Activated CD4-positive, alpha-beta T cell treated with anti-CD3 and anti-CD28 coated beads for 1 hour (primary cell): Measurements from ENCODE around the gene TPGS2.
"Not testable (repeated sequence)": the region's sequence is repeated elsewhere in the genome, so short reads cannot be mapped to it uniquely, and the experiment has no call there.

Experiments
- DNase-seq: peaks from one replicate; pipeline ENCODE4 v3.0.0-alpha.2; 2020

TPGS2 gene, protein sequence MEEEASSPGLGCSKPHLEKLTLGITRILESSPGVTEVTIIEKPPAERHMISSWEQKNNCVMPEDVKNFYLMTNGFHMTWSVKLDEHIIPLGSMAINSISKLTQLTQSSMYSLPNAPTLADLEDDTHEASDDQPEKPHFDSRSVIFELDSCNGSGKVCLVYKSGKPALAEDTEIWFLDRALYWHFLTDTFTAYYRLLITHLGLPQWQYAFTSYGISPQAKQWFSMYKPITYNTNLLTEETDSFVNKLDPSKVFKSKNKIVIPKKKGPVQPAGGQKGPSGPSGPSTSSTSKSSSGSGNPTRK

DNA sequence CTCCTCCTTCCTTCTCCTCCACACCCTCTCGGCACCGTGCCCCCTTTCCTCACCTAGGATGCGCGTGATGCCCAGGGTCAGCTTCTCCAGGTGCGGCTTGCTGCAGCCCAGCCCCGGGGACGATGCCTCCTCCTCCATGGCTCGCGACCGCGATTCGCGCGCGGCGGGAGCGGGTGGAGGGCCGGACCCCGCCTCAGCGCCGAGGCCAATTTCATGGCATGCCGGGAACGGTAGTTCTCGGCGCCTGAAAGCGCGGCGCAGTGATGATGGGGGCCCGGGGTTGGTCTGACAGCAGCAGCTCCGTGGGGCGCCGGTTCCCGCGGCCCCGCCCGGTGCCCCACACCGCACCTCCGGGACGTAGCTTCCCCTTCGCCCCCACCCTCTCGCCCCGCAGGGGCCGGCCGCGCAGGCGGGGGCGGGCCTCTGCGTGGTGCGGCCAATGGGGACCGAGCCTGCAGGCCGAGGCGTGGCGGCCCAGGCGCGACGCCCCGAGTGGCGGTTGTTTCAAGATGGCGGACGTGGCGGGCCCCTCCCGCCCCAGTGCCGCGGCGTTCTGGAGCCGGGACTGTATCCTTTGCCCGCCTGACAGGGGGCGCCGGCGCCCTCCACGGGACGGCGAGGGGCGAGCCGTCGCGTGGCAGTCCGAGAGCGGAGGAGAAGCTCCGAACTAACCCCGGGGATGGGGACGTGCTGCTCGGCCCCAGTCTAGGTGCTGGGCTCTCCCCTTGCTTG, at the start of gene TPGS2, which contains the start of gene KIAA1328:
Gene TPGS2, minus strand, starts transcription at position 373 of the 732 bp plus-strand sequence. Its CDS starts 235 bp downstream, at position 138.
Gene KIAA1328, plus strand, starts transcription at position 498 of the 732 bp plus-strand sequence. Its CDS starts 12 bp downstream, at position 510.
- DNase-seq = peak; percentile 83

DNA sequence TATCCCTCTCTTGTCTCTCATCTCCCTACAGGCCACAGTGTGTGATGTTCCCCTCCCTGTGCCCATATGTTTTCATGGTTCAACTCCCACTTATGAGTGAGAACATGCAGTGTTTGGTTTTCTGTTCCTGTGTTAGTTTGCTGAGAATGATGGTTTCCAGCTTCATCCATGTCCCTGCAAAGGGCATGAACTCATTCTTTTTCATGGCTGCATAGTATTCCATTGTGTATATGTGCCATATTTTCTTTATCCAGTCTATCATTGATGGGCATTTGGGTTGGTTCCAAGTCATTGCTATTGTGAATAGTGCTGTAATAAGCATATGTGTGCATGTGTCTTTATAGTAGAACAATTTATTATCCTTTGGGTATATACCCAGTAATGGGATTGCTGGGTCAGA, 45.0 kb upstream of the TPGS2 start:
- DNase-seq = not testable (repeated sequence)

DNA sequence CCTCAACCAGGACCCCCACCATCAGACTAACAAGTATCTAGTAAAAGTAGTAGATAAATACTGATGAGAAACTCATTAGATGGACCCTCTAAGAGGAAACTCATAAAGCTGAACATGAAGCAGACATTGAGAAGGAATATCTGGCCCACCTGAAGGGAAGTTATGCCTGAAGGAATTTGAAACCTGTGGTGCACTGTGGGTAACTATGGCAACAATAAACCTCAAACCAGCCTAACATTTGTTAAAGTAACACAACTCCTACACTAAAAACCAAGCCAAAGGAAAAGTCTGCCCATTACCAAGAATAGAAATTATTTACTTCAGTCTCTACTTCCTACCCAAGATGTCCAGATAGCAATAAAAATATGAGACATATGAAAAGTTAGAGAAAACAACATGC, 43.5 kb upstream of the TPGS2 start:
- DNase-seq = no peak

DNA sequence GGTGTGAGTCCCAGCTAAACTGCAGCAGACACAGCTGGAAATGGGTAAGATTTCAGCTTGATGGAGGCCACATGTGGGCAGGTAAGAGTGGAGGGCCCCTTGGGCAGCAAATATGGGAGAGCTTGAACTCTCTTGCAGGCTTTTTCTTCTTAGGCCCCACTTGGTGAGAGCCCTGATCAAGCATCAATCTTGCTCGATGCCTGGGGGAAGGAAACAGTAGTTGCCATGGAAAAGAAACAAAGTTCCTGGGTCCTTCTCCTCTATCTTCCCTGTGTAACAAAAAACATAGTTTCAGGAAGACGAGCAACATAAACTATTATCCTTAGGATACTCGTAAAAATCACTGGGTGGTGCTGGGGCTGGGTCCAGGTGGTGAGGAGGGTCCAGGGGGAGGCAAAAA, 43.0 kb upstream of the TPGS2 start:
- no peak for DNase-seq

GRCh38 chr18:36867056-36867455, 38.3 kb upstream of the TPGS2 start:
- no peak for DNase-seq

GRCh38 chr18:36862182-36862581, 33.4 kb upstream of the TPGS2 start:
- no peak for DNase-seq

GRCh38 chr18:36856815-36857214, 28.0 kb upstream of the TPGS2 start:
- DNase-seq = no peak

DNA sequence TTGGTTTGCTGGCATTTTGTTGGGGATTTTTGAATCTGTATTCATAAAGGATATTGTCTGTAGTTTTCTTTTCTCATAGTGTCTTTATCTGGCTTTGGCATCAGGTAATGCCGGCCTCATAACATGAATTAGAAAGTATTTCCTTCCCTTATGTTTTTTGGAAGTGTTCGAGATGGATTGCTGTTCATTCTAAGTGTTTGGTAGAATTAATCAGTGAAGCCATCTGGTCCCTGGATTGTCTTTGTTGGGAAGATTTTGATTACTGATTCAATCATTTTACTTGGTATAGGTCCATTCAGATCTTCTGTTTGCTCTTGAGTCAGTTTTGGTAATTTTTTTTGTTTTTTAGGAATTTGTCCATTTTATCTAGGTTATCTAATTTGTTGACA, 22.4 kb upstream of the TPGS2 start:
- DNase-seq = no peak

DNA sequence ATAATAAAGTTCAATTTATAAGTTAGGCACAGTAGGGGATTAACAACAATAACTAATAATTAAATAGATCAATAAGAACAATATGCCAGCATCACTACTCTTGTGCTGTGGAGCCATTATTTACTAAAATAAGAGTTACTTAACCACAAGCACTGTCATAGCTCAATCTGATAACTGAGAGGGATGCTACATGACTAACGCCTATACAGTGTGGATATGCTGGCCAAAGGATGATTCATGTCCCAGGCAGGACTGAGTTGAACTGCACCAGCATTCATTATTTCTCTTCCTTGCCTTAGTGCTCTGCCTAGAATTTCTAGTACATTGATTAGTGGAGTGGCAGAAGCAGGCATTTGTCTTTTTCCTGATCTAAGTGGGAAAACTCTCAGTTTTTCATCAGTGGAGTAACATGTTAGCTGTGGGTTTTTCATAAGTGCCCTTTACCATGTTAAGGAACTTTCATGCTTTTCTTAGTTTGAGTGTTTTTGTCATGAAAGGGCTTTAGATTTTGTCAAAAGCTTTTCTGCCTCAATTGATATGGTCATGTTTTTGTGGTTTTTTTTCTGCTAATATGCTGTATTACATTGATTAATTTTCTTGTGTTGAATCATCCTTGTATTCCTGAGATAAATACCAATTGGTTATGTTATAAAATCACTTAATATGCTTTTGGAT, 21.9 kb upstream of the TPGS2 start:
- DNase-seq = no peak

GRCh38 chr18:36849288-36850006, 20.6 kb upstream of the TPGS2 start:
- no peak for DNase-seq

DNA sequence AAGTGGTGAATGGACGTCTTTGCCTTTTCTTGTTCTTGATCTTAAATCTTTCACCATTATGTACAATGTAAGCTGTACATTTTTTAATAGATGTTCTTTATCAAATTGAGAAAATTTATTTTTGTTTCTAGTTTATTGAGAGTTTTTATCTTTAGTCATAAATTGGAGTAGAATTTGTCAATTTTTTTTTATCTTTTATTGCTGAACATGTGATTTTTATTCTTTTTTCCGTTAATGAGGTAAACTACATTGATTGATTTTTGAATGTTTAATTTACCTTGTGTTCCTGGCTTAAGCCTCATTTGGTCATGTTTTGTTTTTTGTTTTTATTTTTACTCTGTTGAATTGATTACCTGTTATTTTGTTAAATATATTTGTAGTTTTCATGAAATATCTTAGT, 19.8 kb upstream of the TPGS2 start:
- DNase-seq = no peak

GRCh38 chr18:36843784-36844183, 15.0 kb upstream of the TPGS2 start:
- DNase-seq = no peak

DNA sequence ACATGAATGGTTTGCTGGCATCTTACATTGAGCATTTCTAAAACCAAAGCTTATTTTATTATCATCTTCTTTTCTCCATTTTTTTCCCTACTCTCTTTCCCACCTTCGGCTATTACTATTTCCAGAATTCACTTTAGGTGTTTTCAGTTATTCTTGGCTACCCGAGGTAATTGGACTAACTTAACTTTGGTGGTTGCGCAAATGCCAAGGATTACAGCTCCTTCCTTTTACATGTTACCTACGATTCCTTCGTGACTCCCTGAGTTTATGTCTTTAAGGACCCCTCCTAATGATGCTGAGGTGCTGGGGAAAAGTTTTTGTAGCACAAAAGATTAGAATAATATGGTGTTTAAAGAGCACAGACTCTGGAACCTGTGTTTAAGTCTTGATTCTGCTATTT, 14.4 kb upstream of the TPGS2 start:
- DNase-seq = no peak

DNA sequence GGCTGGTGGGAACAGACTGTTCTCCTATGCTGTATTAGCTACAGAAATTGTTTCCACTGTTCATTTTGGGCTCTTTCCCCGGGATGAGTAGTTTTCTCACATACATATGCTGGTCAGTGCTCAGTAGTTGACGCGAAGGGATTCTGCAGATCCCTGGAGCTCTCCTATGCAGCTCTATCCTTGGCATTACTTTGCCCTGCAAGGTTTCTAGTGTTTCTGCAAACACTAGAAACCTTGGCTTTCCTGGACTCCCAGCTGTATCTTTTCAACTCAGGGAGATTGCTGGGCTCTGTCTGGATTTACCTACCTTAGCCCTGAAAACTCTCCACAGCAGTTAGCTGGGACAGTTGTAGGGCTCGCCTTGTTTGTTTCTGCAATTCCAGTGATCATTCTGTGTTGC, 11.0 kb upstream of the TPGS2 start:
- no peak for DNase-seq

GRCh38 chr18:36835927-36836326, 7.1 kb upstream of the TPGS2 start:
- DNase-seq = no peak

DNA sequence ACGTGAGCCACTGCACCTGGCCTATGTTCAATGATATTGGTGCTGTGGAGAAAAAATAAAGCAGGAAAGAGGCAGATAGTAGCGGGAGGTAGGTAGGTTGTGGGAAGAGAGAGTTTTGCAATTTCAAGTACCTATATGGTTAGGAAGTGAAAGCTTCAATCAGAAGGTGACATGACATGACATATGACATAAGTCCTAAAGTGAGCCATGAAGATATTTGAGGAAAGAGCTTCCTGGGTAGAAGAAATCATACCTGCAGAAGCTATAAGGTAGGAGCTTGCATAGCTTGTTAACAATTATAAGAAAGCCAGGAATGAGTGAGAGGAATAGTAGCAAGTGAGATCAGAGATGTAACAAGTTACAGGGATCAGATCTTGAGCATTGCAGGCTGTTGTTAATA, 4.3 kb upstream of the TPGS2 start:
- DNase-seq = no peak

DNA sequence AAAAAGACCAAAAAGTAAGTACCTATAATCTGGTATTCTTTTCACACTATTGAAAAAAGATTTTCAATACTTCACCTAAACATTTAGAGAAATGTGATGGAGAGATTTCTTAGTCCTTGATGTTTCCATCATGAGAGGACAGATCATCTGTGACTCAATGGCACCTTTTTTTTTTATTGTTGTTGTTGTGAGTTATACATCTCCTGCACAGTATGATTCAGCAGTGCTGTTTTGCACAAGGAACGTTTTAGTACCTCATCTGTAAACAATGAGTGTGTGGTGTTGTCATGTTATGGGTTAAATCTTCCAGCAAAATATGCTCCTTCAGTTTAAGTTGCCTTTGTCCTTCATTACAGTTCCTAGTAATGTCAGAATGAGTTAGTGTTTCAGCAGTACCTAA, 2.3 kb upstream of the TPGS2 start:
- no peak for DNase-seq

DNA sequence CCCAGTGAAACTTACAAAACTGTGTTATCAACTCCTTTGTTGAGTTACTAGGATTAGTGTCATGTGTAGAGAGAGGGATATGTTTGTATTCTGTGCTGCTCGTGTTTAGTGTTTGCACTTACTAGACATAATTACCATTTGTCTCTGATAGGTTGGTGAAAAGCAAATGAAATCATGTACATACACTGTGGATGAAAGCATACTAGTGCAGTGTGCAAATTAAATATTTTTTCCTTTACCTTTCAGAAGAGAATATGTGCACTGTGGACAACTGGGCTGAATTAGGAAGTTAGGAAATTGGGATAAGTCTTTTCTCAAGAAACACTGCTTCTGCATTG, 1.3 kb upstream of the TPGS2 start:
- no peak for DNase-seq

DNA sequence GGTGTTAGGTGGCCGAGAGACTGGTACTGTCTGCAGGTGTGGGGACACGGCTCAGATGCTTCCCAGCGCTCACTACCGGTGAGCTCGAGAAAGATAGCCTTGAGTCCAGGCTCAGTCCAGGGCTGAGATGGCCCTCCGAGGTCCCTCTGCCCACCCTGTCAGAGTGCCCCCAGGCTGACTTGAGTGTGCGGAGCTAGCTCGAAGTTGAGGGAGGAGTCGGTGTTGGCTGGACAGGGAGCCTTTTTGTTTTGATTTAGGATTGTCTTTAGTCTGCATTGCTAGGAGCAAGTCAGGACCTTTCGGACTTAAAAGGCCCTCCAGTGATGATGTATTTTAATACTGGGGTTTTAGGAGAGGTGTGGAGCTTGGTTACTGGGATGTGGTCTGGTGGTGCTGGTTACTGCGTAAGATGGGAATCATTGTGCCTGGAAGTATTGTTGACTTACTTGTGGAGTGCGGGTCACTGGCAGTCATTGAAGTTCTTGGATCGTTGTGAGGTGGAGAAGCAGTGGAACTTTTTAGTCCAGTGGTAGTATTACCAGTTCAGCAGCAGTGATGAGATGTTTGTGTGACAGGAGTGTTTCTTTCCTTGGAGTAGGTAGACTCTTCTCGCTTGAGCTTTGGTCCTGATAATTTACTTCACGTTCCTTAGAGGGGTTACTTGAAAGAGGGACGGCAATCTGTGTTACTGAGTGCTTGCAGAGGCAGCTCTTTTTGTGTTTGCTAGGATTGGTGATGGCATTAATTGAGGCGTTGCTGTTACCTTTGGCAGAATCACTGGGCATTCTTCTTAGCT, 758 bp upstream of the TPGS2 start:
- no peak for DNase-seq

- peak; percentile 10 for DNase-seq
Observed at GRCh38 chr18:36828157-36828629, 609 bp downstream of the TPGS2 start.

GRCh38 chr18:36826556-36826955, 2.2 kb downstream of the TPGS2 start:
- no peak for DNase-seq

DNA sequence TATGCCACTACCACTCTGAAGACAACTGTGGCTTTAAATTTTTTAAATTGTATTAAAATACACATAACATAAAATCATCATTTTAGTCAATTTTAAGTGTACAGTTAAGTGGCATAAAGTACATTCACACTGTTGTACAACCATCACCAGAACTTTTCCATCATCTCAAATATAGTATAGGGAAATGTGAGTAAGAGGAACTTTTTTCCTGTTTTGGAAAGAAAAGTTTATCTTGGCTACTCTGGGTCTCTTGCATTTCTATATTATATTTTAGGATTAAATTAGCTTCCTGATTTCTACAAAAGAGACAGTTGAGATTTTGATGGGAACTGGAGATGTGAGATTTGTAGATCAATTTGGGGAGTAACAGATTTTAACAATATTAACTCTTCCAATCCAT, 3.3 kb downstream of the TPGS2 start:
- no peak for DNase-seq
